Measurements from ENCODE around the gene SMPDL3A. TPM values are rescaled to one million over a fixed set of nuclear protein-coding genes. Genes with fewer than 3 reads are reported as not detected.

SMPDL3A gene
- total RNA-seq, 1 experiment from 2014 or later, result 1.8 TPM

- H3K4me1 ChIP-seq (ENCODE audit: control insufficient read depth, insufficient read depth, low read length), result no peaks in the 10 kb centered on the region
- H3K27me3 ChIP-seq (ENCODE audit: control insufficient read depth, insufficient read depth, low read length), result no peaks in the 10 kb centered on the region
- in situ Hi-C loops (cut with HindIII; ENCODE audit: low pct_unique_long_range_greater_than_20kb, low sequenced_read_pairs) (no loop called here), intact Hi-C loops (cut with micrococcal nuclease; ENCODE audit: unreplicated experiment) (no loop called here)
- no peak overlapping the region for H3K27ac ChIP-seq (ENCODE audit: low read length)
- DNase-seq (ENCODE audit: low read depth, low spot score) (no peak), ATAC-seq (no peak)
- H3K9me3 ChIP-seq (ENCODE audit: control insufficient read depth, insufficient read depth, low read depth, low read length), result no peaks in the 10 kb centered on the region
- no peaks in the 10 kb centered on the region for H3K36me3 ChIP-seq (ENCODE audit: control insufficient read depth, insufficient read depth, low read length)
- ChIA-PET POLR2A (no interaction called here), CTCF (no interaction called here)
- BruUV-seq (replicated peaks), result no TSS peak
- no peak for TF ChIP-seq POLR2AphosphoS5 (IDR thresholded peaks at IDR 0.05; ENCODE audit: low read depth, low read length)
- no peak for TF ChIP-seq REST (IDR thresholded peaks at IDR 0.05; ENCODE audit: insufficient read depth in 1 of 2, low read depth in 2 of 2, low read length in 1 of 2)
- TF ChIP-seq SIN3A (IDR thresholded peaks at IDR 0.05; ENCODE audit: borderline replicate concordance, insufficient read depth, low read depth, low read length), result no peak
- TF ChIP-seq TCF7L2 (IDR thresholded peaks at IDR 0.05; ENCODE audit: low read depth, low read length), result no peak
- TF ChIP-seq CTCF (IDR thresholded peaks at IDR 0.05), result no peak
- no peak overlapping the region for H3K4me3 ChIP-seq (ENCODE audit: low read depth in 2 of 2, low read length in 2 of 2)
These were observed 30.1 kb upstream of the SMPDL3A start for GRCh38 chr6:122758927-122759334.

- Histone ChIP-seq H3K9me3 (ENCODE audit: control insufficient read depth, insufficient read depth, low read depth, low read length) (no peaks in the 10 kb centered on the region), H3K27ac (ENCODE audit: low read length) (no peak overlapping the region), H3K36me3 (ENCODE audit: control insufficient read depth, insufficient read depth, low read length) (no peaks in the 10 kb centered on the region), H3K4me3 (ENCODE audit: low read depth in 2 of 2, low read length in 2 of 2) (no peak overlapping the region), H3K27me3 (ENCODE audit: control insufficient read depth, insufficient read depth, low read length) (no peaks in the 10 kb centered on the region), H3K4me1 (ENCODE audit: control insufficient read depth, insufficient read depth, low read length) (no peaks in the 10 kb centered on the region)
- intact Hi-C loops (cut with micrococcal nuclease; ENCODE audit: unreplicated experiment) (no loop called here), in situ Hi-C loops (cut with HindIII; ENCODE audit: low pct_unique_long_range_greater_than_20kb, low sequenced_read_pairs) (no loop called here)
- DNase-seq (ENCODE audit: low read depth, low spot score) (no peak), ATAC-seq (no peak)
- BruUV-seq (replicated peaks), result no TSS peak
- ChIA-PET POLR2A (no interaction called here), CTCF (no interaction called here)
- TF ChIP-seq CTCF (IDR thresholded peaks at IDR 0.05), result no peak
- TF ChIP-seq TCF7L2 (IDR thresholded peaks at IDR 0.05; ENCODE audit: low read depth, low read length), result no peak
- no peak for TF ChIP-seq SIN3A (IDR thresholded peaks at IDR 0.05; ENCODE audit: borderline replicate concordance, insufficient read depth, low read depth, low read length)
- TF ChIP-seq REST (IDR thresholded peaks at IDR 0.05; ENCODE audit: insufficient read depth in 1 of 2, low read depth in 2 of 2, low read length in 1 of 2), result no peak
- TF ChIP-seq POLR2AphosphoS5 (IDR thresholded peaks at IDR 0.05; ENCODE audit: low read depth, low read length), result no peak
These were observed 28.7 kb upstream of the SMPDL3A start for GRCh38 chr6:122760330-122760729.

Measured in Panc1 (cell line).